K562 (cell line): Measurements from ENCODE around the gene BAHD1. TPM values are rescaled to one million over a fixed set of nuclear protein-coding genes. Genes with fewer than 3 reads are reported as not detected.
A peak's percentile ranks its signal among the peaks of the same experiment; 100 is the strongest.

Experiments
- ATAC-seq: fragments of 200-7000 bp; cut with Tn5 transposase; 3 replicates; pipeline ENCODE4 v1.9.1; 2020; ENCODE audit warnings: moderate library complexity
- BruUV-seq: library from RNA; stranded (reverse); fragments of 400-500 nt; replicated peaks from 2 replicates; lab custom pipeline; 2021; lab: Mats Ljungman, UMichigan
- CTCF ChIA-PET: fragments of 300-600 bp; formaldehyde crosslinking; extraction: SDS; loops from one replicate; lab custom pipeline; 2021; ENCODE audit warnings: low intra/inter-chr PET ratio; lab: Yijun Ruan, JAX
- POLR2A ChIA-PET: fragments of 300-600, 350-650 bp; sonication (Branson Sonifier 250); formaldehyde crosslinking; extraction: SDS; loops from one replicate; lab custom pipeline; 2021; ENCODE audit warnings: antibody characterized with exemption, inconsistent platforms; lab: Yijun Ruan, JAX
- DNase-seq, 4 experiments: peaks; one replicate each; pipeline versions ENCODE4 v3.0.0 to v3.0.0-alpha.2; 2011 to 2018; ENCODE audit warnings: low spot score in 3 of 4, mixed read lengths in 3 of 4; ENCODE audit errors: extremely low read depth in 1 of 4
- FAIRE-seq: peaks from 2 replicates; lab custom pipeline; 2011; peaks lifted over from hg19 to GRCh38; lab: Jason Lieb, UNC
- H2AFZ ChIP-seq: 2 replicates; pipeline ENCODE4 v1.6.0; 2011; ENCODE audit warnings: low read depth, low read length, control low read depth, inconsistent platforms
- H3K27ac ChIP-seq: fragments of 200-600 bp; 3 replicates; pipeline ENCODE4 v1.8.0; 2011; ENCODE audit warnings: low read depth, mild to moderate bottlenecking, control low read depth, inconsistent platforms, low read length, moderate library complexity, mixed read lengths; ENCODE audit errors: extremely low read depth
- H3K27me3 ChIP-seq, 2 experiments: fragments of 300-600 bp in 1 of 2; 2 replicates in 1 of 2; 3 replicates in 1 of 2; pipeline versions ENCODE4 v1.6.0 to v1.8.0; 2011; ENCODE audit warnings: inconsistent platforms in 2 of 2, low read length in 2 of 2, mild to moderate bottlenecking in 1 of 2, mixed read lengths in 1 of 2, moderate library complexity in 1 of 2; ENCODE audit not compliant: control insufficient read depth in 2 of 2, insufficient read depth in 2 of 2
- H3K36me3 ChIP-seq: fragments of 300-600 bp; 3 replicates; pipeline ENCODE4 v1.8.0; 2011; ENCODE audit warnings: mild to moderate bottlenecking, low read length, inconsistent platforms; ENCODE audit not compliant: control insufficient read depth, insufficient read depth
- H3K4me1 ChIP-seq, 2 experiments: fragments of 200-600 bp in 1 of 2; replicated peaks in 1 of 2; 2 replicates in 1 of 2; 3 replicates in 1 of 2; pipeline versions ENCODE4 v1.5.1 to v1.8.0; 2011; ENCODE audit warnings: inconsistent platforms in 2 of 2, low read length in 2 of 2, mild to moderate bottlenecking in 1 of 2, mixed read lengths in 1 of 2, moderate library complexity in 1 of 2; ENCODE audit not compliant: control insufficient read depth in 2 of 2, insufficient read depth in 2 of 2
- H3K4me2 ChIP-seq: 2 replicates; pipeline ENCODE4 v1.6.1; 2011; ENCODE audit warnings: low read length, control low read depth, inconsistent platforms, mixed read lengths; ENCODE audit not compliant: insufficient read depth
- H3K4me3 ChIP-seq: fragments of 200-600 bp; sonication (generic), shearing (Covaris generic); 2 replicates; pipeline ENCODE4 v1.5.1; 2016; ENCODE audit warnings: control low read depth, inconsistent platforms
- H3K79me2 ChIP-seq: fragments of 200-600 bp; 3 replicates; pipeline ENCODE4 v1.8.0; 2011; ENCODE audit warnings: low read length, inconsistent platforms; ENCODE audit not compliant: control insufficient read depth, insufficient read depth
- H3K9ac ChIP-seq, 2 experiments: 2 replicates each; pipeline versions ENCODE4 v1.6.0 to v1.6.1; 2011; ENCODE audit warnings: low read depth in 2 of 2, low read length in 2 of 2, control low read depth in 1 of 2, inconsistent platforms in 1 of 2, mild to moderate bottlenecking in 1 of 2, mixed read lengths in 1 of 2; ENCODE audit not compliant: insufficient read depth in 1 of 2
- H3K9me1 ChIP-seq: one replicate; pipeline ENCODE4 v1.6.0; 2011; ENCODE audit warnings: inconsistent platforms, mild to moderate bottlenecking, low read length, moderate library complexity; ENCODE audit not compliant: control insufficient read depth, insufficient read depth
- H3K9me3 ChIP-seq: replicated peaks from 2 replicates; pipeline ENCODE4 v1.5.1; 2011; ENCODE audit warnings: low read depth, low read length, inconsistent platforms; ENCODE audit not compliant: control insufficient read depth, insufficient read depth
- H4K20me1 ChIP-seq: replicated peaks from 2 replicates; pipeline ENCODE4 v1.6.1; 2011; ENCODE audit warnings: low read length, inconsistent platforms, mixed read lengths; ENCODE audit not compliant: control insufficient read depth, insufficient read depth
- ZNF232 ChIP-seq: sonication (generic); formaldehyde crosslinking; IDR thresholded peaks from 2 replicates; pipeline ENCODE4 v1.8.0; 2022; ENCODE audit warnings: mild to moderate bottlenecking, missing genetic modification reagents
- WGBS: fragments of 100-300 bp; shearing (Covaris generic); methylation state at CpG from one replicate; pipeline ENCODE4 v1.1.6; 2016; ENCODE audit warnings: low coverage, mixed read lengths; ENCODE audit not compliant: insufficient coverage; ENCODE audit errors: missing lambda C conversion rate; 5-methylcytosine and 5-hydroxymethylcytosine counted together
- in situ Hi-C: fragments of 300-500 bp; cut with MboI; formaldehyde crosslinking; loops from 4 replicates; pipeline ENCODE4 v1.15.0; 2018; ENCODE audit warnings: inconsistent platforms, mixed read lengths
- intact Hi-C: fragments of 100-400 bp; cut with micrococcal nuclease; formaldehyde crosslinking; loops from 2 replicates; pipeline ENCODE4 v1.14.2; 2022
- polyA plus RNA-seq, 8 experiments: library from polyadenylated mRNA; depleted of rRNA in 4 of 8; stranded (reverse) in 5 of 8; unstranded in 3 of 8; fragments of >200 nt; fragmentation: Nextera tagmentation in 2 of 8; fragmentation: Illumina TruSeq in 1 of 8; extraction: Ambion mirVana in 2 of 8; extraction: Trizol in 1 of 8; gene quantifications; 2 replicates each; pipeline versions ENCODE4 v1.2.1 to v1.2.3, GENCODE V29; 2011 to 2014; ENCODE audit warnings: inconsistent platforms in 1 of 8, missing spikeins in 1 of 8
- total RNA-seq, 7 experiments: library from RNA; depleted of rRNA in 6 of 7; stranded (reverse); fragments of >200 nt in 6 of 7; fragmentation: Illumina TruSeq in 2 of 7; extraction: Trizol in 2 of 7; gene quantifications; 2 replicates each; pipeline versions ENCODE4 v1.2.1 to v1.2.3, GENCODE V29; 2011 to 2021; ENCODE audit warnings: low replicate concordance in 1 of 7
- TF ChIP-seq, protein P1 (sequence below): fragments of 450-650 bp; IDR thresholded peaks from 2 replicates; pipeline ENCODE4 v1.6.1; 2018; ENCODE audit not compliant: partially characterized antibody

Gene BAHD1
- total and polyA plus RNA-seq, 9 of the 15 experiments (the other 6 are each of a cell fraction or from before 2014, with no cell fraction given) = 0.55 to 38.5 (median 11.5) TPM

DNA sequence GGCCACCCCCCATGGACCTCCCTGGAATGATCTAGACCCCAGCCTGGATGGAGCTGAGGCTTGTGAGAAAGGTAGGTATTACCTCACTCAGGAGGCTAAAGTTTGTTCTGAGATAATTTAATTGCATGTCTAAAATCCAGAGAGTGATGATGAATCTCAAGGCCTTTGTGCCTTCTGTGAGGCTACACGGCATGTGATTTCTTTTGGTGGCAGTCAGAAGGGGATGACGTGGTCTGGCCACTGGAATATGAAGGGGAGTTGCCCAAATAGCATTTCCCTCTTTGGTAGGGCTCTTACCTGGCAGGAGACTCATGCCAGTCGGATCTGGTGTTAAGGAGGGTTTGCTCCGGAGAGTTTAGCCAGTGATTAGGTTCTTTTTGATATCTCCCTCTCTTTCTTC, 2.5 kb downstream of the BAHD1 start:
- DNase-seq (no peak), ATAC-seq (no peak), FAIRE-seq (no peak)
- peaks cover 32 to 47% of the 10 kb centered on the region in 2 experiments for H3K4me1 ChIP-seq
- peaks cover 89% of the 10 kb centered on the region for H3K79me2 ChIP-seq
- in situ Hi-C loops = no loop called here
- no peak overlapping the region for H3K4me3 ChIP-seq
- no peaks in the 10 kb centered on the region for H3K9me3 ChIP-seq
- no peak overlapping the region for H2AFZ ChIP-seq
- no peaks in the 10 kb centered on the region for H3K27me3 ChIP-seq
- H3K36me3 ChIP-seq = peaks cover 30% of the 10 kb centered on the region; the same call in 2 of the 3 replicates
- H3K9ac ChIP-seq = peak overlapping the region; percentile 30 to 64; a peak in 2 of 4 replicates
- intact Hi-C loops = loop anchor here (5.0 kb wide), 1 partner anchor 64 kb away; no protein-coding TSS in a partner anchor
- ChIA-PET POLR2A (interaction anchor here (0.5 to 8.4 kb wide), 7 partner anchors 10 to 313 kb away, joined by 3 to 89 read pairs (median 3); no protein-coding TSS in a partner anchor), CTCF (interaction anchor here (0.6 kb wide), 1 partner anchor 109 kb away, joined by 3 read pairs; no protein-coding TSS in a partner anchor)
- peaks cover 33% of the 10 kb centered on the region for H4K20me1 ChIP-seq
- H3K27ac ChIP-seq = no peak overlapping the region
- peak overlapping the region; percentile 52 for H3K4me2 ChIP-seq
- no peak for TF ChIP-seq ZNF232 (CRISPR knock-in tag)
- TF ChIP-seq, protein P1, sequence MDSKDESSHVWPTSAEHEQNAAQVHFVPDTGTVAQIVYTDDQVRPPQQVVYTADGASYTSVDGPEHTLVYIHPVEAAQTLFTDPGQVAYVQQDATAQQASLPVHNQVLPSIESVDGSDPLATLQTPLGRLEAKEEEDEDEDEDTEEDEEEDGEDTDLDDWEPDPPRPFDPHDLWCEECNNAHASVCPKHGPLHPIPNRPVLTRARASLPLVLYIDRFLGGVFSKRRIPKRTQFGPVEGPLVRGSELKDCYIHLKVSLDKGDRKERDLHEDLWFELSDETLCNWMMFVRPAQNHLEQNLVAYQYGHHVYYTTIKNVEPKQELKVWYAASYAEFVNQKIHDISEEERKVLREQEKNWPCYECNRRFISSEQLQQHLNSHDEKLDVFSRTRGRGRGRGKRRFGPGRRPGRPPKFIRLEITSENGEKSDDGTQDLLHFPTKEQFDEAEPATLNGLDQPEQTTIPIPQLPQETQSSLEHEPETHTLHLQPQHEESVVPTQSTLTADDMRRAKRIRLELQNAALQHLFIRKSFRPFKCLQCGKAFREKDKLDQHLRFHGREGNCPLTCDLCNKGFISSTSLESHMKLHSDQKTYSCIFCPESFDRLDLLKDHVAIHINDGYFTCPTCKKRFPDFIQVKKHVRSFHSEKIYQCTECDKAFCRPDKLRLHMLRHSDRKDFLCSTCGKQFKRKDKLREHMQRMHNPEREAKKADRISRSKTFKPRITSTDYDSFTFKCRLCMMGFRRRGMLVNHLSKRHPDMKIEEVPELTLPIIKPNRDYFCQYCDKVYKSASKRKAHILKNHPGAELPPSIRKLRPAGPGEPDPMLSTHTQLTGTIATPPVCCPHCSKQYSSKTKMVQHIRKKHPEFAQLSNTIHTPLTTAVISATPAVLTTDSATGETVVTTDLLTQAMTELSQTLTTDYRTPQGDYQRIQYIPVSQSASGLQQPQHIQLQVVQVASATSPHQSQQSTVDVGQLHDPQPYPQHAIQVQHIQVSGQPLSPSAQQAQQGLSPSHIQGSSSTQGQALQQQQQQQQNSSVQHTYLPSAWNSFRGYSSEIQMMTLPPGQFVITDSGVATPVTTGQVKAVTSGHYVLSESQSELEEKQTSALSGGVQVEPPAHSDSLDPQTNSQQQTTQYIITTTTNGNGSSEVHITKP = peak; percentile 24
- peaks cover 4% of the 10 kb centered on the region for H3K9me1 ChIP-seq
- 50% methylated on average over 4 of the region's 4 CpGs for WGBS
- no TSS peak for BruUV-seq
